Stimulated activated CD4-positive, alpha-beta T cell treated with anti-CD3 and anti-CD28 coated beads, TNF-alpha, amount 100 ng/mL, for 24 hours (primary cell): ENCODE results near the gene GRN.
A peak's percentile ranks its signal among the peaks of the same experiment; 100 is the strongest.
"Not testable (repeated sequence)": the region's sequence is repeated elsewhere in the genome, so short reads cannot be mapped to it uniquely, and the experiment has no call there.

Experiments used
- DNase-seq, 3 experiments: peaks; one replicate each; pipeline ENCODE4 v3.0.0-alpha.2; 2020; ENCODE audit warnings: low read depth in 3 of 3

The GRN gene

GRCh38 chr17:44383363-44383762 lies 38.3 kb downstream of the GRN start:
- DNase-seq: no peak

- DNase-seq: no peak
Observed at GRCh38 chr17:44383861-44384260, 38.8 kb downstream of the GRN start.

GRCh38 chr17:44384281-44384822 lies 39.2 kb downstream of the GRN start:
- DNase-seq: no peak

DNA sequence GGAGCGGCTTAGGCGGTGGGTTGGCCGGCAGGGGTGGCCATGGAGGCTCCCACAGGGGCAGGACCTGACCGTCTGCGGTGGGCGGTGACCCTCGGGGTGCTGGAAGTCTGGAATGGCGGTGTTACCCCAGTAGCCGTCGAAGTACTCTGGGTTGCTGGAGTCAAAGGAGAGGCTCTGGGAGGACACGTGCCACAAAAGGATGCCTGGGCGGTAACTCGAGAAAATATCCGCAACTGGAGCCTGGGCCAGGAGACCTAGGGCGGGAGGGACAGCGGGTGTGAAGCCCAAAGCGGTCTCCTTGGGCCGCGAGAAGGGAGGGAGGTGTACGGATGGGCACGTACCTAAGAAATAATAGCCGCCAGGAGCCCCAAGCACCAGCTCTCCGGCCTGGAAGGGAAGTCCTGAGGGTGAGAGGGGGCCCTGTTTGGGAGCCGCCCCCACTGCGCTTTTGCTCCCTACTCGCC lies 39.8 kb downstream of the GRN start:
- DNase-seq: no peak

DNA sequence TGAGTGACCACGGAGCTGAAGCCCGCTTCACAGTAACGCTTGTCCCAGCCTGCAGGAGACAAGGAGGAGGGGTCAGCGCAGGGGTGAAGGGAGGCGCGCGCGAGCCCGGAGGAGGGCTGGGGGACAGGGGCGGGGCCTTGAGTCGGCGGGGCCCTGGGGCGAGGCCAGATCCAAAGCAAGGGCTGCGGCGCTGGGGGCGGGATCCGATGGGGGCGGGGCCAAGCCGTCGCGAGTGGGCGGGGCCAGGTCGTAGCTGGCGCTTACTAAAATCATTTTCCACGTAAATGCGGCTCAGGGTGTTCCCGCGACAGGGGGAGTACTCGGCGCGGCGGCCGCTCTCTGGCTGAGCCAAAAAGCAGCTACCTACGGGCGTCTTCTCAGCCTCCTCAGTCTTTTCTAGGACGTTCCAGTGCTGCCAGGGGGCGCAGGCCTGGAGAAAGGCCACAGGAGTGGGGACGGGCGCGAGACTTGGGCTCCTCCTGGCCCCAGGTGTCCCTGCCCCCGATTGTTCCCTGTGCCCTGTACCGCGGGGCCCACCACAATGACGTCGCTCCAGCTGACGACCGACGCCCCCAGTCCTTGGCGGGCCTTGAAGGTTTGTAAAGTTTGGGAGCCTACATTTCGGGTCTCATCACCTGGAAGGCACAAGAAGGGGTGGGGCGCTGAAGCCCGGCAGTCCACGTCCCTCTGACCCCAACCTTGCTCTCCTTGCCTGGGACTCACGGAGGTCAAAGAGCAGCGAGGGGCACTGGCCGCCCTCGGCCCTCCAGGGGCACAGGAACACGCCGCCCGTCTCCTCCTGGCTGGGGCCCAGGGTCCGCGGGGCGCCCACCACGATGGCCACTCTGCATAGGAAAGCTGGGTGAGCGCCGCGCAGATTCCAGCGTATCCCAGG lies 40.4 kb downstream of the GRN start:
- DNase-seq: peak; percentile 74 to 86 (median 79)

- no peak for DNase-seq
Observed at GRCh38 chr17:44386182-44386525, 41.1 kb downstream of the GRN start.

DNA sequence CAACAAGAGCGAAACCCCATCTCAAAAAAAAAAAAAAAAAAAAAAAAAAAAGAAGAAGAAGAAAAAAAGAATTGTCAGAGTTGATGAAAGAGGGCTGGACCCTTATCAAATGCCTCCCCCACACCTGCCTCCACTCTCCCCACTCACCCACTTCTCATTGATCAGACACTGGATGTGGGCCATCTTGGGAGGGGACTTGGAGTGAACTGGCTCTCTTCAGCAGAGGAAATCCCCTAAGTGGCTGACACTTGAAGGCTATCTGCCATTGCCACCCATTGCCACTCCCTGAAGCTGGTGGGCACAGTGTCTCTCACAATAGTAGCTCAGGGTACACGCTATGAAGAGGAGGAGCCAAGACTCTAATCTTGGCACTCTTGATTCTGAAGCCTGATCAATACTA lies 42.7 kb downstream of the GRN start:
- no peak for DNase-seq

- no peak for DNase-seq
Observed at GRCh38 chr17:44389281-44389680, 44.2 kb downstream of the GRN start, which contains the start of gene ITGA2B. ITGA2B (minus strand) TSS chr17:44389649; CDS start chr17:44389473, 176 bp downstream.

- no peak for DNase-seq
Observed at GRCh38 chr17:44389723-44390202, 44.7 kb downstream of the GRN start.

DNA sequence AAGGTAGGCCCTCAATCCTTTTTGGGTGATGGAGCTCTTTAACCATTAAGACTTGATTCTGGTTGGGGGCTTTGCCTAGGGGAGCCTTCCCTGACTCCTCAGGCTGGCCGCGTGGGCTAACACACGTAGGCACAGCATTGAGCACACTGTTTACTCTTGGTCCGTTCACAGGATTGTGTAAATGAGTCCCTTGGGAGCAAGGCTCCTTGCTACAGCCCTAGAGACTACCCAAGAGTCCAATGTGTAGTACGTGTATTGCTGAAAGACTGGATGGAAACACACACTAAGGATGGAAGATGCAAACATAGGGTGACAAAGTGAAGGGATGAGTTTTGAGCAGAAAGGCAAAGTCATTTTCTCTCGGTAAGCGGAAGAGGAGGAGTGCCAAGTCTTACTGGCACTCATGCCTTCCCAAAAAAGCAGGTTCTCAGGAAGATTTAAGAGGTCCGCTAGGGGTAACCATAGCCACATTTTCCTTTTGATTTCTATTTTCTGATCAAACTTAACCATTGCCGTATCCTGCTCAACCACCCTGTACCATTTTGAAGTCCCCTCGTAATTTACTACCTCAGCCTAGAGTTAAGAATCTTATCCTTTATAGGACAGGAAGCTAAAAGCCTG lies 45.3 kb downstream of the GRN start:
- no peak for DNase-seq

DNA sequence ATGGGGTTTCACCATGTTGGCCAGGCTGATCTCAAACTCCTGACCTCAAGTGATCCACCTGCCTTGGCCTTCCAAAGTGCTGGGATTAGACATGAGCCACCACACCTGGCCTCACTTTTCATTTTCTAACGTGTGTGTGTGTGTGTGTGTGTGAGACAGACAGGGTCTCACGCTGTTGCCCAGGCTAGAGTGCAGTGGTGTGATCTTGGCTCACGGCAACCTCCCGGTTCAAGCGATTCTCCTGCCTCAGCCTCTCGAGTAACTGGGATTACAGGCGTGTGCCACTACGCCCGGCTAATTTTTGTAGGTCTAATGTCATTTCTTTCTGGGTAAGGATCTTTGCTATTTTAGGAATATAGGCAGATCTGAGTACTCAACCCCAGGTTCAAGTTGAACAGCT lies 49.0 kb downstream of the GRN start:
- DNase-seq: not testable (repeated sequence)

GRCh38 chr17:44394833-44395232 lies 49.7 kb downstream of the GRN start:
- DNase-seq: no peak

GRCh38 chr17:44396946-44397345 lies 51.8 kb downstream of the GRN start:
- DNase-seq: no peak

- DNase-seq: no peak
Observed at GRCh38 chr17:44397479-44398440, 52.7 kb downstream of the GRN start.

GRCh38 chr17:44398692-44399691 lies 53.9 kb downstream of the GRN start:
- DNase-seq: no peak

DNA sequence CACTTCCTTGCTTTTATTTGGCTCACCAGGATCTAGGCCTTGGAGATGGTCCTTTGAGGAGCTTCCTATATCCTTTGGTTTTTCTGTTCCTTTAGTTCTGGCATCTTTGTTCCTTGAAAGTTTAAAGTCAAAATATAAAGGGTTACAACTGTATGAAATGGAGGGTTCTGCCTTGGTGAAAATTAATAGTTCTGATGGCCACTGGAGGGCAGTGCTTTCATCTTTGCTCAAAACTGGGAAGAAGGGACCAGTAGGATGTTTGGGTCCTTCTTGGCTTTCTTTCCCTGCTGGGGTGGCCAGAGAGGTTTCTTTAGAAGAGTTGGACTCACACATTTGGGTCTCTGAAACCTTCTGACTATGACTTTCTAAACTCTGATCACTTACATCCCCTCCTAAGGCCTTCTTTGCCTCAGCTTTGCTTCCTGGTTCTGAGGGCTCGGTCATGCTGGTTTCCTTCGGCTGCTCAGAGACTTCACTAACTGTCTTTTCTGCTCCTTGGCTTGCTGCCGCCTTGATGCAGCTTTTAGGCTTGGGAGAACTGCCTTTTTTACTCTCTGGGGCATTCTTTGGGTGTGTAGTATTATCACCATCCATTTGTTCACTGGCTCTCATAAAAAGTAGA lies 55.2 kb downstream of the GRN start:
- no peak for DNase-seq
